Measurements from ENCODE around the gene MCF2L.

MCF2L gene

GRCh38 chr13:113083402-113084061 is 114.5 kb downstream of the MCF2L start:
- no peak for DNase-seq (ENCODE audit: low spot score)

- no peak for DNase-seq (ENCODE audit: low spot score)
Observed at GRCh38 chr13:113084094-113084942, 115.3 kb downstream of the MCF2L start.

GRCh38 chr13:113084943-113085540 is 116.0 kb downstream of the MCF2L start:
- DNase-seq (ENCODE audit: low spot score), result no peak

GRCh38 chr13:113086031-113086750 is 117.2 kb downstream of the MCF2L start:
- no peak for DNase-seq (ENCODE audit: low spot score)

GRCh38 chr13:113086991-113087922 is 118.2 kb downstream of the MCF2L start:
- no peak for DNase-seq (ENCODE audit: low spot score)

GRCh38 chr13:113087923-113088690 is 119.1 kb downstream of the MCF2L start:
- DNase-seq (ENCODE audit: low spot score), result no peak

- no peak for DNase-seq (ENCODE audit: low spot score)
Observed at GRCh38 chr13:113088691-113089020, 119.6 kb downstream of the MCF2L start.

GRCh38 chr13:113089693-113090414 is 120.8 kb downstream of the MCF2L start:
- no peak for DNase-seq (ENCODE audit: low spot score)

- no peak for DNase-seq (ENCODE audit: low spot score)
Observed at GRCh38 chr13:113090415-113090770, 121.4 kb downstream of the MCF2L start.

GRCh38 chr13:113090806-113091205 is 121.8 kb downstream of the MCF2L start:
- DNase-seq (ENCODE audit: low spot score), result no peak

- no peak for DNase-seq (ENCODE audit: low spot score)
Observed at GRCh38 chr13:113091211-113091771, 122.3 kb downstream of the MCF2L start.

GRCh38 chr13:113091891-113092775 is 123.1 kb downstream of the MCF2L start:
- no peak for DNase-seq (ENCODE audit: low spot score)

GRCh38 chr13:113092776-113093579 is 124.0 kb downstream of the MCF2L start:
- DNase-seq (ENCODE audit: low spot score), result no peak

GRCh38 chr13:113093580-113094409 is 124.8 kb downstream of the MCF2L start:
- DNase-seq (ENCODE audit: low spot score), result no peak

- DNase-seq (ENCODE audit: low spot score), result no peak
Observed at GRCh38 chr13:113094410-113094800, 125.4 kb downstream of the MCF2L start.

- DNase-seq (ENCODE audit: low spot score), result no peak
Observed at GRCh38 chr13:113095146-113096051, 126.4 kb downstream of the MCF2L start.

All from GM03348 (cell line).